Measurements from ENCODE around the gene LRP1.

Gene LRP1

DNA sequence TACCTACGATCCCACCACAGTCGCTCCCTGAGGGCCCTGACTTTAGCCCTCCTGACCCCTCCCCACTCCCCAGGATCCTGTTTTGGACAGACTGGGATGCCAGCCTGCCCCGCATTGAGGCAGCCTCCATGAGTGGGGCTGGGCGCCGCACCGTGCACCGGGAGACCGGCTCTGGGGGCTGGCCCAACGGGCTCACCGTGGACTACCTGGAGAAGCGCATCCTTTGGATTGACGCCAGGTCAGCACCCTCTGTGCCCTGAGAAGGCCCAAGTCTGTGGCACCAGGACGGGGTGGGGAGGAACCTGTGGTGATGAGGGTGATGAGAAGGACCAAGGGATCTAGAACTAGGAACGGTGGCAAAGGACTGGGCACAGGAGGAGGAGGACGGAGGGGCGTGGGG, 49.1 kb downstream of the LRP1 start:
- TF ChIP-seq, protein P1, sequence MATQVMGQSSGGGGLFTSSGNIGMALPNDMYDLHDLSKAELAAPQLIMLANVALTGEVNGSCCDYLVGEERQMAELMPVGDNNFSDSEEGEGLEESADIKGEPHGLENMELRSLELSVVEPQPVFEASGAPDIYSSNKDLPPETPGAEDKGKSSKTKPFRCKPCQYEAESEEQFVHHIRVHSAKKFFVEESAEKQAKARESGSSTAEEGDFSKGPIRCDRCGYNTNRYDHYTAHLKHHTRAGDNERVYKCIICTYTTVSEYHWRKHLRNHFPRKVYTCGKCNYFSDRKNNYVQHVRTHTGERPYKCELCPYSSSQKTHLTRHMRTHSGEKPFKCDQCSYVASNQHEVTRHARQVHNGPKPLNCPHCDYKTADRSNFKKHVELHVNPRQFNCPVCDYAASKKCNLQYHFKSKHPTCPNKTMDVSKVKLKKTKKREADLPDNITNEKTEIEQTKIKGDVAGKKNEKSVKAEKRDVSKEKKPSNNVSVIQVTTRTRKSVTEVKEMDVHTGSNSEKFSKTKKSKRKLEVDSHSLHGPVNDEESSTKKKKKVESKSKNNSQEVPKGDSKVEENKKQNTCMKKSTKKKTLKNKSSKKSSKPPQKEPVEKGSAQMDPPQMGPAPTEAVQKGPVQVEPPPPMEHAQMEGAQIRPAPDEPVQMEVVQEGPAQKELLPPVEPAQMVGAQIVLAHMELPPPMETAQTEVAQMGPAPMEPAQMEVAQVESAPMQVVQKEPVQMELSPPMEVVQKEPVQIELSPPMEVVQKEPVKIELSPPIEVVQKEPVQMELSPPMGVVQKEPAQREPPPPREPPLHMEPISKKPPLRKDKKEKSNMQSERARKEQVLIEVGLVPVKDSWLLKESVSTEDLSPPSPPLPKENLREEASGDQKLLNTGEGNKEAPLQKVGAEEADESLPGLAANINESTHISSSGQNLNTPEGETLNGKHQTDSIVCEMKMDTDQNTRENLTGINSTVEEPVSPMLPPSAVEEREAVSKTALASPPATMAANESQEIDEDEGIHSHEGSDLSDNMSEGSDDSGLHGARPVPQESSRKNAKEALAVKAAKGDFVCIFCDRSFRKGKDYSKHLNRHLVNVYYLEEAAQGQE (IDR thresholded peaks at IDR 0.05; ENCODE audit: insufficient read depth in 1 of 2, low read depth in 2 of 2, low read length in 2 of 2), result no peak
- TF ChIP-seq FOXP2 (optimal IDR thresholded peaks at IDR 0.05; ENCODE audit: borderline replicate concordance, extremely low read depth, extremely low read length, insufficient read depth), result no peak
- no peak for TF ChIP-seq TAF1 (IDR thresholded peaks at IDR 0.05; ENCODE audit: borderline replicate concordance, insufficient read depth, low read length)
- no peak for TF ChIP-seq SIN3A (IDR thresholded peaks at IDR 0.05; ENCODE audit: borderline replicate concordance, insufficient read depth, low read length)
- TF ChIP-seq POLR2AphosphoS5 (IDR thresholded peaks at IDR 0.05; ENCODE audit: low read depth, low read length), result no peak

DNA sequence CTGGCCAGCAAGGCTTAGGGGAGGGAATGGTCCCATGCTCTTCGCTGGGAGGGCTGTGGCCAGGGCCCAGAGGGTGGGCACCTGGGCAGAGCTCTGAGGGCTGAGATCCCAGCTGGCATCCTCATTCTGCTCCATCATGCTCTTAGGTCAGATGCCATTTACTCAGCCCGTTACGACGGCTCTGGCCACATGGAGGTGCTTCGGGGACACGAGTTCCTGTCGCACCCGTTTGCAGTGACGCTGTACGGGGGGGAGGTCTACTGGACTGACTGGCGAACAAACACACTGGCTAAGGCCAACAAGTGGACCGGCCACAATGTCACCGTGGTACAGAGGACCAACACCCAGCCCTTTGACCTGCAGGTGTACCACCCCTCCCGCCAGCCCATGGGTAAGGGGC, 49.9 kb downstream of the LRP1 start:
- TF ChIP-seq, protein P1 (IDR thresholded peaks at IDR 0.05; ENCODE audit: insufficient read depth in 1 of 2, low read depth in 2 of 2, low read length in 2 of 2), result no peak
- TF ChIP-seq TAF1 (IDR thresholded peaks at IDR 0.05; ENCODE audit: borderline replicate concordance, insufficient read depth, low read length), result no peak
- TF ChIP-seq FOXP2 (optimal IDR thresholded peaks at IDR 0.05; ENCODE audit: borderline replicate concordance, extremely low read depth, extremely low read length, insufficient read depth), result no peak
- no peak for TF ChIP-seq SIN3A (IDR thresholded peaks at IDR 0.05; ENCODE audit: borderline replicate concordance, insufficient read depth, low read length)
- TF ChIP-seq POLR2AphosphoS5 (IDR thresholded peaks at IDR 0.05; ENCODE audit: low read depth, low read length), result no peak

DNA sequence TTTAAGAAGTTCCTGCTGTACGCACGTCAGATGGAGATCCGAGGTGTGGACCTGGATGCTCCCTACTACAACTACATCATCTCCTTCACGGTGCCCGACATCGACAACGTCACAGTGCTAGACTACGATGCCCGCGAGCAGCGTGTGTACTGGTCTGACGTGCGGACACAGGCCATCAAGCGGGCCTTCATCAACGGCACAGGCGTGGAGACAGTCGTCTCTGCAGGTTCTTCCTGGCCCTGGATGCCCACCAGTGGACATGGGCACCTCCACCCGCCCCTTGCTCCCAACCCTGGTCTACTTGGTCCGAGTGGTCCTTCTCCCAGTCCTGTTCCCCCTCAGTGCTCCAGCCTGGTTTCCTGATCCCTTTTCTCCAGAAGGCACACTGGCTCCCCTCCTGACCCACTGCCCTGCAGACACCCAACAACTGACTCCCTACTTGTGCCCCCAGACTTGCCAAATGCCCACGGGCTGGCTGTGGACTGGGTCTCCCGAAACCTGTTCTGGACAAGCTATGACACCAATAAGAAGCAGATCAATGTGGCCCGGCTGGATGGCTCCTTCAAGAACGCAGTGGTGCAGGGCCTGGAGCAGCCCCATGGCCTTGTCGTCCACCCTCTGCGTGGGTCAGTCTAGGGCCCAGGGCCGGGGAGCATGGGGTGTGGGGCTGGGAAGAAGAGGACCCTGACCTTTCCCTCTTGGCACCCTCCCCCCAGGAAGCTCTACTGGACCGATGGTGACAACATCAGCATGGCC, 51.2 kb downstream of the LRP1 start:
- TF ChIP-seq POLR2AphosphoS5 (IDR thresholded peaks at IDR 0.05; ENCODE audit: low read depth, low read length), result no peak
- no peak for TF ChIP-seq FOXP2 (optimal IDR thresholded peaks at IDR 0.05; ENCODE audit: borderline replicate concordance, extremely low read depth, extremely low read length, insufficient read depth)
- TF ChIP-seq TAF1 (IDR thresholded peaks at IDR 0.05; ENCODE audit: borderline replicate concordance, insufficient read depth, low read length), result no peak
- TF ChIP-seq SIN3A (IDR thresholded peaks at IDR 0.05; ENCODE audit: borderline replicate concordance, insufficient read depth, low read length), result no peak
- TF ChIP-seq, protein P1 (IDR thresholded peaks at IDR 0.05; ENCODE audit: insufficient read depth in 1 of 2, low read depth in 2 of 2, low read length in 2 of 2), result no peak

DNA sequence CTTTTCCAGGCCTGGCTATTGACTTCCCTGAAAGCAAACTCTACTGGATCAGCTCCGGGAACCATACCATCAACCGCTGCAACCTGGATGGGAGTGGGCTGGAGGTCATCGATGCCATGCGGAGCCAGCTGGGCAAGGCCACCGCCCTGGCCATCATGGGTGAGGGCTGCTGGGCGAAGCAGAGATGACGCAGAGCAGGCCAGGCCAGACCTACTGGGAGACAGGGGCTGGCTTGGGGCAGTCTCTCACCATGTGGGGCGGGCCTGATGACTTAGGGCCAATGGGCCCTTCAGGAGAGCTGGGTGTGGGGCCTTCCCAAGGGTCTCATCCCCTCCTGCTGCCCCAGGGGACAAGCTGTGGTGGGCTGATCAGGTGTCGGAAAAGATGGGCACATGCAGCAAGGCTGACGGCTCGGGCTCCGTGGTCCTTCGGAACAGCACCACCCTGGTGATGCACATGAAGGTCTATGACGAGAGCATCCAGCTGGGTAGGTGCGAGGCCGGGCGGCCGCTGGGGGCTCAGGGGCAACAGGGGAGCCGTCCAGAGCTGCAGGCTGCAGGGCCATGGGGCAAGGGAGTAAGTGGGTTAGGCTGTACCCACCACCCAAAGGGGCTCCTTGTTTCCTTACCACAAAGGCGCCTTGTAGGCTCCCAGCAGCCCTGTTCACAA, 52.2 kb downstream of the LRP1 start:
- TF ChIP-seq FOXP2 (optimal IDR thresholded peaks at IDR 0.05; ENCODE audit: borderline replicate concordance, extremely low read depth, extremely low read length, insufficient read depth), result no peak
- no peak for TF ChIP-seq TAF1 (IDR thresholded peaks at IDR 0.05; ENCODE audit: borderline replicate concordance, insufficient read depth, low read length)
- TF ChIP-seq SIN3A (IDR thresholded peaks at IDR 0.05; ENCODE audit: borderline replicate concordance, insufficient read depth, low read length), result no peak
- no peak for TF ChIP-seq POLR2AphosphoS5 (IDR thresholded peaks at IDR 0.05; ENCODE audit: low read depth, low read length)
- TF ChIP-seq, protein P1 (IDR thresholded peaks at IDR 0.05; ENCODE audit: insufficient read depth in 1 of 2, low read depth in 2 of 2, low read length in 2 of 2), result no peak

Data from PFSK-1 (cell line).